HepG2 (cell line): Measurements from ENCODE around the gene MNX1.

Experiments used
- NRL ChIP-seq: sonication (generic); formaldehyde crosslinking; IDR thresholded peaks from 2 replicates; pipeline ENCODE4 v1.5.0; 2020; ENCODE audit warnings: missing genetic modification reagents, mild to moderate bottlenecking, moderate library complexity, borderline replicate concordance
- RAD21 ChIP-seq: fragments of 450-650 bp; formaldehyde crosslinking; IDR thresholded peaks from 2 replicates; pipeline ENCODE4 v1.5.0; 2020; ENCODE audit warnings: mild to moderate bottlenecking
- SMC3 ChIP-seq: IDR thresholded peaks from 2 replicates; pipeline ENCODE4 v1.6.1; 2011; ENCODE audit warnings: low read length, improper control_type of control experiment
- SOX13 ChIP-seq, 3 experiments: fragments of 450-650 bp in 1 of 3; sonication (generic) in 1 of 3; formaldehyde crosslinking in 1 of 3; IDR thresholded peaks in 2 of 3; conservative IDR thresholded peaks in 1 of 3; 2 replicates each; pipeline versions ENCODE4 v1.5.0 to v1.6.1; 2016 to 2020; ENCODE audit warnings: antibody characterized with exemption in 1 of 3, mild to moderate bottlenecking in 1 of 3, missing compliant biosample characterization in 1 of 3, missing genetic modification reagents in 1 of 3, moderate library complexity in 1 of 3
- SP1 ChIP-seq, 2 experiments: fragments of 450-650 bp in 1 of 2; sonication (generic) in 1 of 2; formaldehyde crosslinking in 1 of 2; IDR thresholded peaks; 2 replicates each; pipeline versions ENCODE4 v1.4.0 to v1.6.1; 2016 to 2020; ENCODE audit warnings: missing genetic modification reagents in 1 of 2
- TCF12 ChIP-seq, 2 experiments: fragments of 450-650 bp in 1 of 2; sonication (generic) in 1 of 2; formaldehyde crosslinking in 1 of 2; IDR thresholded peaks; 2 replicates each; pipeline versions ENCODE4 v1.6.1 to v1.8.0; 2017 to 2022; ENCODE audit warnings: antibody characterized with exemption in 1 of 2, mild to moderate bottlenecking in 1 of 2, missing genetic modification reagents in 1 of 2, moderate library complexity in 1 of 2
- TF ChIP-seq, protein P1 (sequence below): sonication (generic); formaldehyde crosslinking; IDR thresholded peaks from 2 replicates; pipeline ENCODE4 v1.5.1; 2020; ENCODE audit warnings: mild to moderate bottlenecking, missing genetic modification reagents, borderline replicate concordance

DNA sequence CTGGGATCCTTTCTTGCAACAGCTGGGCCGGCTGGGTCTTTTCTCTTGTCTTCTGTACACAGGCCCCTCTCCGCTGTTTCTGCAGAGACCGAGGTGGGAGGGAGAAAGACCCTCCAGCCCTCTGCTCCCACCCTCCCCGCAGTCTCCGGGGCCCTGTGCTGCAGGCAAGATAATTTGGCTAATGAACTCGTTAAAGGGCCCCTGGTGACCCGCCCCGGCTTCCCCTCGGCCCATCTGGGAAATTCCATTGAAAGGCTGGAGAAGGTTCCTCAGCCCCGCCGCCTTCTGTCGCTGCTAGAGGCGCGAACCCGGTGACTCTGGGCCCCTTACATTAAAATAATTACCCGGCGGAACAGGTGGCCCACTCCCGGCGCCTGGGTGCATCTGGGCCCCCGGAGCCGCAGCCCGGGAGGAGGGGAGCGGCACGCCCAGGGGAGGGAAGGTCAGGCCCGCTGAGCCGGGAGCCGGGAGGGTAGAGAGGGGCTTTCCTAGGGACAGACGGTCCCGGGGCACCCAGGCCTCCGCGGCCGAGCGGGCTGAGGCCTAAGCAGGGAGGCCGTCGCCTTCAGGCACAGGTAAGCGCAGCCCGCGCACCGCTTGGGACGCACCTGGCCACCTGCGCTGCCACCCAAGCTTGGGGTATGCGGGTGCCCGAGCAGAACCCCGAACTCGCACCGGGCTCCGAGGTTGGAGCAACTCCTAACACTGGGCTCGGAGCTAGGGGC lies 7.3 kb upstream of the MNX1 start:
- TF ChIP-seq NRL (CRISPR knock-in tag) (no peak), SOX13 (IDR thresholded peaks at IDR 0.05) (no peak), SOX13 (CRISPR knock-in tag; conservative IDR thresholded peaks at IDR 0.05 in 1 of 2, IDR thresholded peaks at IDR 0.05 in 1 of 2) (no peak), SP1 (IDR thresholded peaks at IDR 0.05) (no peak), SP1 (CRISPR knock-in tag; IDR thresholded peaks at IDR 0.05) (no peak), TCF12 (IDR thresholded peaks at IDR 0.05) (no peak), TCF12 (CRISPR knock-in tag; IDR thresholded peaks at IDR 0.05) (no peak), RAD21 (CRISPR knock-in tag) (no peak), SMC3 (no peak)
- TF ChIP-seq, protein P1, sequence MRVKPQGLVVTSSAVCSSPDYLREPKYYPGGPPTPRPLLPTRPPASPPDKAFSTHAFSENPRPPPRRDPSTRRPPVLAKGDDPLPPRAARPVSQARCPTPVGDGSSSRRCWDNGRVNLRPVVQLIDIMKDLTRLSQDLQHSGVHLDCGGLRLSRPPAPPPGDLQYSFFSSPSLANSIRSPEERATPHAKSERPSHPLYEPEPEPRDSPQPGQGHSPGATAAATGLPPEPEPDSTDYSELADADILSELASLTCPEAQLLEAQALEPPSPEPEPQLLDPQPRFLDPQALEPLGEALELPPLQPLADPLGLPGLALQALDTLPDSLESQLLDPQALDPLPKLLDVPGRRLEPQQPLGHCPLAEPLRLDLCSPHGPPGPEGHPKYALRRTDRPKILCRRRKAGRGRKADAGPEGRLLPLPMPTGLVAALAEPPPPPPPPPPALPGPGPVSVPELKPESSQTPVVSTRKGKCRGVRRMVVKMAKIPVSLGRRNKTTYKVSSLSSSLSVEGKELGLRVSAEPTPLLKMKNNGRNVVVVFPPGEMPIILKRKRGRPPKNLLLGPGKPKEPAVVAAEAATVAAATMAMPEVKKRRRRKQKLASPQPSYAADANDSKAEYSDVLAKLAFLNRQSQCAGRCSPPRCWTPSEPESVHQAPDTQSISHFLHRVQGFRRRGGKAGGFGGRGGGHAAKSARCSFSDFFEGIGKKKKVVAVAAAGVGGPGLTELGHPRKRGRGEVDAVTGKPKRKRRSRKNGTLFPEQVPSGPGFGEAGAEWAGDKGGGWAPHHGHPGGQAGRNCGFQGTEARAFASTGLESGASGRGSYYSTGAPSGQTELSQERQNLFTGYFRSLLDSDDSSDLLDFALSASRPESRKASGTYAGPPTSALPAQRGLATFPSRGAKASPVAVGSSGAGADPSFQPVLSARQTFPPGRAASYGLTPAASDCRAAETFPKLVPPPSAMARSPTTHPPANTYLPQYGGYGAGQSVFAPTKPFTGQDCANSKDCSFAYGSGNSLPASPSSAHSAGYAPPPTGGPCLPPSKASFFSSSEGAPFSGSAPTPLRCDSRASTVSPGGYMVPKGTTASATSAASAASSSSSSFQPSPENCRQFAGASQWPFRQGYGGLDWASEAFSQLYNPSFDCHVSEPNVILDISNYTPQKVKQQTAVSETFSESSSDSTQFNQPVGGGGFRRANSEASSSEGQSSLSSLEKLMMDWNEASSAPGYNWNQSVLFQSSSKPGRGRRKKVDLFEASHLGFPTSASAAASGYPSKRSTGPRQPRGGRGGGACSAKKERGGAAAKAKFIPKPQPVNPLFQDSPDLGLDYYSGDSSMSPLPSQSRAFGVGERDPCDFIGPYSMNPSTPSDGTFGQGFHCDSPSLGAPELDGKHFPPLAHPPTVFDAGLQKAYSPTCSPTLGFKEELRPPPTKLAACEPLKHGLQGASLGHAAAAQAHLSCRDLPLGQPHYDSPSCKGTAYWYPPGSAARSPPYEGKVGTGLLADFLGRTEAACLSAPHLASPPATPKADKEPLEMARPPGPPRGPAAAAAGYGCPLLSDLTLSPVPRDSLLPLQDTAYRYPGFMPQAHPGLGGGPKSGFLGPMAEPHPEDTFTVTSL = no peak
